ENCODE results near the gene REPIN1. TPM values are rescaled to one million over a fixed set of nuclear protein-coding genes. Genes with fewer than 3 reads are reported as not detected.
A peak's percentile ranks its signal among the peaks of the same experiment; 100 is the strongest.

REPIN1 gene
- polyA plus RNA-seq, 2 of the 4 experiments (the other 2 are of a cell fraction): 48.1 to 101 TPM

DNA sequence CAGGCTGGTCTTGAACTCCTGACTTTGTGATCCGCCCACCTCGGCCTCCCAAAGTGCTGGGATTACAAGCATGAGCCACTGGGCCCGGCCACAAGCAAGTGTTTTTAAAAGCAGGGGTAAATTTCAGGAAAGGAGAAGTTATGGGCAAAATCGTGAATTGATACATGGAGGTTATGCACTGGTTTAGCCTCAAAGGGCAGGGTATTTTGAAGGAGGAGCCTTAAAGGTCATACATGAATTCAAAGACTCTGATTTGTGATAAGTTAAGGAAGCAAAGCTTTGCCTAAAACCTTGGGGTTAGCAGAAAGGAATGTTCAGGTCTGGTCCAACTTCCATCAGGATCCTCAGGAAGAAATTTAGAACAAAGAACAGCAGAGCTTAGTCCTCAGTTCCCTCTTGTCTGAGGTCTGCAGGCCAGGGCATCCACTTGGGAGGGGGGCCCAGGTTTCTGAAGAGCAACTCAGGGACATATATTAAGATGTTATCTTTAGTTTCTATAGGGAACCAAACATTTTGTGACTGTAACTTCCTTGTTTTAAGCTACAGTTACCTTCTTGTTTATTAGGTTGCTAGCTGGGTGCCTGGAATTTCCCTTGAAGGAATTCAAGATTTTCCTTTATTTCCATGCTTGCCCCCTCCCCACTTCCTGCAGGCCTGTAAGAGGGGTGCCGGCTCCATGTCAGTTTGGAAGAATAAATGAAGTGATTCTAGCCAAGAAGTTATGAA, 2.8 kb upstream of the REPIN1 start:
- CTCF ChIA-PET: interaction anchor here (0.7 to 6.7 kb wide), 4 partner anchors 9 to 528 kb away, joined by 3 to 44 read pairs (median 4); partner anchors contain the start of gene ZNF862

DNA sequence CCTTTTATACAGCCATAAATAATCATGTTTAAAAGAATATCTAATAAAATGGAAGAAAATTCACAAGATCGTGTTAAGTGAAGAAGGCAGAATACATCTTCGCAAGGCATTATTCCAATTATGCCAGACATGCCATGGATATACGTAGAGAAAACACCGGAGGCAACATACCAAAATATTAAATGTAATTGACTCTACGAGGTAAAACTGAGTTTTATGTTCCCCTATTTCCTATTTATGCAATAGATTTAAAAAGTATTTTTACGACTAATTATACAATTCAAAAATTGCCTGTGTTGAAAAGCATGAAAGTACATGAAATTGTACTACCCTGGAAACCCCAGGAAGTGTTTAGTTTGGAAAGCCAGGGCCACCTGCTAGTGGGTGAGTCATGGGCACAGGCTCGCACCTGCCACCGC, 936 bp upstream of the REPIN1 start:
- Histone ChIP-seq H3K9me3 (no peaks in the 10 kb centered on the region), H3K4me1 (peaks cover 19% of the 10 kb centered on the region; the same call in 2 of the 3 replicates), H3K27ac (peak overlapping the region; percentile 96 to 100), H3K4me3 (peak overlapping the region; percentile 96), H3K4me2 (peak overlapping the region; percentile 100)
- peak in 1 of 2 experiments; percentile 83 for DNase-seq (ENCODE audit: low read depth in 1 of 2, low spot score in 1 of 2)
- 51% methylated on average over 8 of the region's 8 CpGs for WGBS (ENCODE audit: missing lambda C conversion rate)
- ChIA-PET CTCF (interaction anchor here (1.2 to 6.7 kb wide), 4 partner anchors 11 to 54 kb away, joined by 3 to 44 read pairs (median 4); no protein-coding TSS in a partner anchor), POLR2A (interaction anchor here (1.1 to 3.1 kb wide), 3 partner anchors 10 to 40 kb away, joined by 3 to 44 read pairs (median 20); a partner anchor contains a TSS)
- TF ChIP-seq, protein P1, sequence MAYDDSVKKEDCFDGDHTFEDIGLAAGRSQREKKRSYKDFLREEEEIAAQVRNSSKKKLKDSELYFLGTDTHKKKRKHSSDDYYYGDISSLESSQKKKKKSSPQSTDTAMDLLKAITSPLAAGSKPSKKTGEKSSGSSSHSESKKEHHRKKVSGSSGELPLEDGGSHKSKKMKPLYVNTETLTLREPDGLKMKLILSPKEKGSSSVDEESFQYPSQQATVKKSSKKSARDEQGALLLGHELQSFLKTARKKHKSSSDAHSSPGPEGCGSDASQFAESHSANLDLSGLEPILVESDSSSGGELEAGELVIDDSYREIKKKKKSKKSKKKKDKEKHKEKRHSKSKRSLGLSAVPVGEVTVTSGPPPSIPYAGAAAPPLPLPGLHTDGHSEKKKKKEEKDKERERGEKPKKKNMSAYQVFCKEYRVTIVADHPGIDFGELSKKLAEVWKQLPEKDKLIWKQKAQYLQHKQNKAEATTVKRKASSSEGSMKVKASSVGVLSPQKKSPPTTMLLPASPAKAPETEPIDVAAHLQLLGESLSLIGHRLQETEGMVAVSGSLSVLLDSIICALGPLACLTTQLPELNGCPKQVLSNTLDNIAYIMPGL (CRISPR knock-in tag; IDR thresholded peaks at IDR 0.05; ENCODE audit: borderline replicate concordance): no peak
- TF ChIP-seq, protein P2, sequence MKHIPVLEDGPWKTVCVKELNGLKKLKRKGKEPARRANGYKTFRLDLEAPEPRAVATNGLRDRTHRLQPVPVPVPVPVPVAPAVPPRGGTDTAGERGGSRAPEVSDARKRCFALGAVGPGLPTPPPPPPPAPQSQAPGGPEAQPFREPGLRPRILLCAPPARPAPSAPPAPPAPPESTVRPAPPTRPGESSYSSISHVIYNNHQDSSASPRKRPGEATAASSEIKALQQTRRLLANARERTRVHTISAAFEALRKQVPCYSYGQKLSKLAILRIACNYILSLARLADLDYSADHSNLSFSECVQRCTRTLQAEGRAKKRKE (CRISPR knock-in tag; IDR thresholded peaks at IDR 0.05; ENCODE audit: low read depth): peak; percentile 74; the same call in 1 of the 2 replicates
- TF ChIP-seq ZSCAN20 (CRISPR knock-in tag; IDR thresholded peaks at IDR 0.05): no peak
- no peak for TF ChIP-seq FOSL2 (IDR thresholded peaks at IDR 0.05)
- peak; percentile 87 for TF ChIP-seq FOSL2 (CRISPR knock-in tag; IDR thresholded peaks at IDR 0.05)
- FAIRE-seq: no peak
- ATAC-seq: peak; percentile 53 to 66; a peak in 4 of 6 replicates

More for the DNA sequence above, 2.8 kb upstream of the REPIN1 start:
- FAIRE-seq (no peak), DNase-seq (ENCODE audit: low read depth in 1 of 2, low spot score in 1 of 2) (no peak), ATAC-seq (no peak)
- H3K4me2 ChIP-seq: no peak overlapping the region
- POLR2A ChIA-PET: no interaction called here
- peaks cover 19% of the 10 kb centered on the region; the same call in 2 of the 3 replicates for H3K4me1 ChIP-seq
- TF ChIP-seq NFE2L2 (conservative IDR thresholded peaks at IDR 0.05; ENCODE audit: low read length): no peak
- TF ChIP-seq HOXB5 (CRISPR knock-in tag; IDR thresholded peaks at IDR 0.05): no peak
- TF ChIP-seq, protein P3, sequence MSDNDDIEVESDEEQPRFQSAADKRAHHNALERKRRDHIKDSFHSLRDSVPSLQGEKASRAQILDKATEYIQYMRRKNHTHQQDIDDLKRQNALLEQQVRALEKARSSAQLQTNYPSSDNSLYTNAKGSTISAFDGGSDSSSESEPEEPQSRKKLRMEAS (IDR thresholded peaks at IDR 0.05): no peak
- TF ChIP-seq RCOR1 (IDR thresholded peaks at IDR 0.05; ENCODE audit: low read depth, low read length): no peak
- TF ChIP-seq, protein P2 (CRISPR knock-in tag; IDR thresholded peaks at IDR 0.05; ENCODE audit: low read depth): no peak
- no peak for TF ChIP-seq MAZ (IDR thresholded peaks at IDR 0.05; ENCODE audit: borderline replicate concordance, low read depth, low read length)
- no peak for TF ChIP-seq HOXA7 (CRISPR knock-in tag; IDR thresholded peaks at IDR 0.05)
- no peak for TF ChIP-seq EHF (CRISPR knock-in tag; IDR thresholded peaks at IDR 0.05)
- no peak for TF ChIP-seq JUN (IDR thresholded peaks at IDR 0.05)
- H3K4me3 ChIP-seq: no peak overlapping the region
- WGBS (ENCODE audit: missing lambda C conversion rate): 85% methylated on average over 5 of the region's 5 CpGs
- no peaks in the 10 kb centered on the region for H3K9me3 ChIP-seq
- H3K27ac ChIP-seq: 0 out of 6 replicates have a peak overlapping the region, but pooled peaks of 1 of the 2 experiments have one; percentile 8

DNA sequence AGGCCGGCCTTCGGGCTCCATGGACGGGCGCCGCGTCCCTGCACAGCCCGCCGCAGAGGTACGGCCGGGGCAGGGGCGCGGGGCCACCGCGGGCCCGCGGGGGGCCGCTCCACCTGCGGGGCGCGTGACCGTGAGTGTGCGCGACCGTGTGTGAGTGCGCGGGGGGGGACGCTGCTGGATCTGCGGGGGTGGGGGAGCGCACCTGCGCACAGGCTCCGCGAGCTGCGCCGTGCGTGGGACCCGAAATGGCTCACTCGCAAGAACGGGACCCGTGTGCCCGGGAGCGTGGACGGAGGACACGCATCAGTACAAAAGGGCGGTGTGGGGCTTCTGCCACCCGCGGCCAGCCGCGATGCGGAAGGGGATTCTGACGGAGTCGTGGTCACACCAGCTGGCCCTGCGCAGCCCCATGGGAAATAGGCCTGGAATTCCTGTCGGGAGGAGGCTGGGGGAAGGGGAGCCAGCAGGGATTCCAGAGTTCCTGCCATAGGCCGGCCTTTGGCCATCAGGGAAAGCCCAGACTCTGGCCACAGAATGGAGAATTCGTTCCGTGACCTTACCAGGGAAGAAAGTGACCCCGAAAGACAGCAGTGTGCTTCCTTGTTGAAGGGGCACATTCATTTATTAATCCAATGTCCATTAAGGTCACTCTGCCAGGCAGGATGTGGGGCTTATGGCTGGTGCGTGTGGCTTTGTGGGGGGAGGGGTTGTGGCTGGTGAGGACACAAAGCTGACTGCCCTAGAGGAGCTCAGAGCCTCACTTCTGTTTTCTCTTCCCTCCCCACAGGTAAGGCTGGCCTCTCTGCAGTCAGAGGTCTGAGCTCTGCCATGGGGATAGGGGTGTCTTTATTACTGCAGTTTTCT, 494 bp downstream of the REPIN1 start:
- WGBS (ENCODE audit: missing lambda C conversion rate): 0% methylated on average over 16 of the region's 58 CpGs
- FAIRE-seq: no peak
- H3K9me3 ChIP-seq: no peaks in the 10 kb centered on the region
- peak overlapping the region; percentile 96 for H3K4me3 ChIP-seq
- ChIA-PET CTCF (interaction anchor here (1.0 to 6.7 kb wide), 7 partner anchors 9 to 590 kb away, joined by 3 to 44 read pairs (median 4); no protein-coding TSS in a partner anchor), POLR2A (interaction anchor here (0.6 to 3.1 kb wide), 7 partner anchors 9 to 597 kb away, joined by 3 to 44 read pairs (median 4); a partner anchor contains a TSS)
- H3K27ac ChIP-seq: peak overlapping the region; percentile 96 to 100
- peaks cover 19% of the 10 kb centered on the region; the same call in 2 of the 3 replicates for H3K4me1 ChIP-seq
- peak in 1 of 2 experiments; percentile 53; a peak in 3 of 5 replicates for TF ChIP-seq JUN (IDR thresholded peaks at IDR 0.05)
- TF ChIP-seq BHLHE40 (IDR thresholded peaks at IDR 0.05; ENCODE audit: low read depth, low read length): no peak
- TF ChIP-seq SREBF2 (IDR thresholded peaks at IDR 0.05): no peak
- peak overlapping the region; percentile 100 for H3K4me2 ChIP-seq
- peak; percentile 78 to 79 for DNase-seq (ENCODE audit: low read depth in 1 of 2, low spot score in 1 of 2)
- ATAC-seq: peak; percentile 68 to 84

All from A549 (cell line).